MG63 (cell line): ENCODE data around the gene NKAIN2. TPM values are rescaled to one million over a fixed set of nuclear protein-coding genes. Genes with fewer than 3 reads are reported as not detected.
"Not testable (repeated sequence)": the region's sequence is repeated elsewhere in the genome, so short reads cannot be mapped to it uniquely, and the experiment has no call there.

ENCODE experiments used
- DNase-seq: peaks from one replicate; pipeline ENCODE4 v3.0.0-alpha.2; 2020
- H3K27me3 ChIP-seq: fragments of 250-450 bp; sonication (Bioruptor Pico); 2 replicates; pipeline ENCODE4 v1.5.1; 2020; ENCODE audit warnings: mild to moderate bottlenecking, moderate library complexity
- H3K36me3 ChIP-seq: fragments of 250-450 bp; sonication (Bioruptor Pico); 2 replicates; pipeline ENCODE4 v1.5.1; 2020; ENCODE audit warnings: mild to moderate bottlenecking, moderate library complexity
- H3K4me3 ChIP-seq: fragments of 250-450 bp; sonication (Bioruptor Pico); 2 replicates; pipeline ENCODE4 v1.5.1; 2020; ENCODE audit warnings: mild to moderate bottlenecking, moderate library complexity
- H3K9me3 ChIP-seq: fragments of 250-450 bp; sonication (Bioruptor Pico); 2 replicates; pipeline ENCODE4 v1.5.1; 2020; ENCODE audit warnings: mild to moderate bottlenecking, moderate library complexity
- total RNA-seq: library from RNA; depleted of rRNA; stranded (reverse); fragments of >200 nt; shearing (Covaris generic); gene quantifications from 2 replicates; pipeline ENCODE4 v1.2.3, GENCODE V29; 2014; ENCODE audit warnings: low replicate concordance

NKAIN2 gene
- total RNA-seq, 1 experiment from 2014 or later = not detected

DNA sequence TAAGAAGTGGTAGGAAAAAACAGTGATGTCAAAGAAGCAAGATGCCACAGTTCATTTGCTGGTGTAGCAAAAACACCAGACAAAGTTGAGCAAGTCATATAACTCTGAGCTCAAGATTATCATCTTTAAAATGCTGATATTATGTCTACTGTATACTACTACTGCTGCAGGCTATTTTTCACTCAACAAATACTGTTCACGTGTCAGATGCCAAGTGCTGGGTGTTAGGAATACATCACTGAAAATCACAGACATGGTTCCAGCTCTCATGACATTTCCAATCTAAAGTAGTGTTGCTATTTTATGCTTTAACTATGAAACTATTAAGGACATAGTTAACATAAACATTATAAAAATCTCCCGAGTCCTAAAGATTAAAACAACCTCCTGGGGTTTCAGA lies 163.0 kb downstream of the NKAIN2 start:
- Histone ChIP-seq H3K36me3 (no peaks in the 10 kb centered on the region), H3K27me3 (no peaks in the 10 kb centered on the region; the same call in 1 of the 2 replicates), H3K4me3 (no peak overlapping the region), H3K9me3 (no peaks in the 10 kb centered on the region)
- no peak for DNase-seq

DNA sequence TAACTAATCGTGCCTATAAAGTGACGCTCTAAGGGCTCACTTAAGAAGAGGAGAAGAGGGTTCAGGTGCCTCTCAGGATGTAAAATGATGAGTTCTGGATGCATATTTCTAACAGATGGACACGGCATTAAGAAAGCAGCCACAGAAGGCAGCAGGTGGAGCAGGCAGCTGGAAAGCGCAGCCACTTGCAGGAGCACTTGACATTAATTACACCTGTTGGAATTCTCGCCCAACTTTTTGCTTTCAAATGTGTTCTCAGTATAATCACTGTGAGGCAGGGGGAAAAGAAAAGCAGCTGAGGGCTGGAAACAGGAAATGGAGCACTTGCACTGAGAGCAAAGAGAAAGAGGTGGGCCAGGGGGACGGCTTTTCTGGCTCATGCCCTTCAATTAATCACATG lies 164.2 kb downstream of the NKAIN2 start:
- no peak overlapping the region for H3K4me3 ChIP-seq
- no peaks in the 10 kb centered on the region; the same call in 1 of the 2 replicates for H3K27me3 ChIP-seq
- no peak for DNase-seq
- H3K9me3 ChIP-seq = no peaks in the 10 kb centered on the region
- H3K36me3 ChIP-seq = no peaks in the 10 kb centered on the region

DNA sequence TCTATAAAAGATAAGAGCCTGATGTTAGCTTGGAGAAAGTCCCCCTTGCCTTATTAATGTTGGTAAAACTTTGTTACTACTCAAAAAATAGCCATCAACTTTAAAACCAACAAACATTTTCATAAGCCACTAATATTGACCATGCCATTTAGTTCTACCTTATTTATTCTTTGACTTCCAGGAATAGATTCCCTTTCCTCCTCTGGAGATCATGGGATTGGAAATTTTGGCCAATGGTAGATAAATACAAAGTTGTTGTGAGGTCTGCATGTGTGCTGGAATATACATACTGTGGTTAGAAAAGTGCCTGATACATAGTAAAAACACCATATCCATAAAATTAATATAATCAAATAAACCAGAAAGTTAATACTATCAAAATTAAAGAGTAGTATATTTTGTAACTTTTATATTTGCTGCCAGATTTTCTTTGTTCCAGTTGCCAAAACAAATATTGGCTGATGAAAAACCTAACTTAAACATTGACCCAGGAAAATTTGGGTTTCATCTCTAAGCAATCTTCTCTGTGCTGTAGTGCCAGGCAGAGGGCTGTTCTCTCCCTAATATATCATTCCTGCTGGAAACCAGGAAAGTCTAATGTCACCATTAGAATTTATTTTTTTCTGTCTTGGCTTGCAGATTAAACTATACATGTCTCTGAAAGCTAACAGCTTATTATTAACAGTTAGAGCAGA lies 169.1 kb downstream of the NKAIN2 start:
- no peaks in the 10 kb centered on the region for H3K36me3 ChIP-seq
- no peaks in the 10 kb centered on the region for H3K27me3 ChIP-seq
- no peak for DNase-seq
- no peaks in the 10 kb centered on the region for H3K9me3 ChIP-seq
- H3K4me3 ChIP-seq = no peak overlapping the region

DNA sequence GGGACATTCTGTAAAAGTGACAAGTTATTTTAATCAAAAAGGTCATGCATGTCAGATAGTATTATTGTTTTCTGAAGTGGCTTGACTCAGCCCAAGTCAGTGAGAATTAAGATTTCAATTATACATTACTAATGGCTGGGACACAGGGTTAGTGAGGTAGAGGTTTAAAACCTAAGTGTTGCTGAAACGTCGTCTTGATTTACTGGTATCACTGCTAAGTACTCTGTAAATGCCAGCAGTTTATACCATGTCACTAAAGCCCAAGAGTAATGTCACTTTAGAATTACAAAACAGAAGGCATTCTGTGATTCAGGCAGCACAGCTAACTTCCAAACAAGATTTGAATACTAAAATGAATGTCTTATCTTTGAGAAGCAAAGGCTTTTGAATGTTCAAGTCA lies 176.6 kb downstream of the NKAIN2 start:
- no peaks in the 10 kb centered on the region for H3K9me3 ChIP-seq
- DNase-seq = no peak
- no peaks in the 10 kb centered on the region for H3K27me3 ChIP-seq
- no peaks in the 10 kb centered on the region for H3K36me3 ChIP-seq
- no peak overlapping the region for H3K4me3 ChIP-seq

DNA sequence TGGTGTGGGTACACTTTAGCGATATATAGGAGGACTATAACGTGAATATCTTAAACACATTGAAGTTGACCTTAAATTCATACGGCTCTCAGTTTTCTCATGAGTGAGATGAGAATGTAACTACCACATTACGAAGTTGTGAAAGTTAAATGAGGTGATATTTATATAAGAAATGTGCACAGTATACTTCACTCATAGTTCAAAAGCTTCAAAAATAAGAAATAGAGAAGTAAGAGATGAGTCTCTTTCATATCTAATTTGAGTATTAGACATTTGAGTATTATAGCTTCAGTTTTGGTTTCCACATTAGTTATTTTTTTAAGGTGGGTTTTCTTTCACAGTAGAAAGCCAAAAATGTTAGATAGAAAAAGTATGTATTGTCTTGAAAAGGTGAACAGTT lies 183.3 kb downstream of the NKAIN2 start:
- H3K4me3 ChIP-seq = no peak overlapping the region
- DNase-seq = no peak
- no peaks in the 10 kb centered on the region for H3K9me3 ChIP-seq
- H3K36me3 ChIP-seq = no peaks in the 10 kb centered on the region
- H3K27me3 ChIP-seq = no peaks in the 10 kb centered on the region

DNA sequence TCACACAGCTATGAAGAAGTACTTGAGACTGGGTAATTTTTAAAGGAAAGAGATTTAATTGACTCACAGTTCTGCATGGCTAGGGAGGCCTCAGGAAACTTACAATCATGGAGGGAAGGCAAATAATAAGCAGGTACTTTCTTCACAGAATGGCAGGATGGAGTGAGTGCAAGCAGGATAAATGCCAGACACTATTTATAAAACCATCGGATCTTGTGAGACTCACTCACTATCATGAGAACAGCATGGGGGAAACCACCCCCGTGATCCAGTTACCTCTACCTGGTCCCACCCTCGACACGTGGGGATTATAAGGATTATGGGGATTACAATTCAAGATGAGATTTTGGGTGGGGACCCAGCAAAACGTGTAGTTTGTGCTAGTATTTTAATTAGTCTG lies 186.3 kb downstream of the NKAIN2 start:
- H3K4me3 ChIP-seq, H3K9me3 ChIP-seq, H3K36me3 ChIP-seq, H3K27me3 ChIP-seq, DNase-seq: not testable (repeated sequence)

DNA sequence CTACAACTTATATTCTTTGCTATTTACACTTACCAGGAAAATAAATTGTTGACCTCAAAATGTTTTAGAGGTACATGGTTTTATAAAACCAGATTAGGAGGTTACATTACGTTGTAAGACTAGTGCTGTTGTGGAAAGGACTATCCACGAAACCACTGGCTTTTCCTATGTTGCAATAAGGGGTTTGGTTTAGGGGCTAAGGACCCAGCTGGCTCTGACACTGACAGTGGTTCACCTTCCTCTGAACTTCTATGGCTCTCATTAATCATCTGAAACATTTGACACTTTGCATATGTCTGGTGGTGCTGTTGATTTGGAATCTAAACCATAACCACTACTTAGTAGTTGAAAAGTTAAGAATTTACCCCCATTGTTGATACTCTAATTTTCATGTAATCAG lies 186.7 kb downstream of the NKAIN2 start:
- no peaks in the 10 kb centered on the region for H3K36me3 ChIP-seq
- no peak overlapping the region for H3K4me3 ChIP-seq
- no peaks in the 10 kb centered on the region for H3K27me3 ChIP-seq
- H3K9me3 ChIP-seq = no peaks in the 10 kb centered on the region
- no peak for DNase-seq

DNA sequence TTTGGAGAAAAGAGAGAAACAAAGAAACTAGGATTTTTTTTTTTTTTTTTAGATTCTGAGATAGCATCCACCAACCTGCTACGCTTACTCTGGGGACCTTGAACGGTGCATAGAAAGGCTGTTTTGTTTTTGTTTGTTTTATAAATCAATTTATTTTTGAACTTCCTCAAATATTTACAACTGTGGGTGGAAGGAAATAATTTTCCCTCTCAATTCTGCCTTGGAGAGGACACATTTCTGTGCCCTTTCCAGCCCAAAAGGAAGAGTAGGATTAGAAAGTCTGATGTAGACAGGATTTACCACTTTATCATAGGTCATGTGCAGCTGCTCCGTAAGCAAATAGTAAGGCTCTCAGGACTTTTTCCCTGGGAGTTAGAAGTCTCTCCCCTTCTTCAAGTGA lies 190.5 kb downstream of the NKAIN2 start:
- Histone ChIP-seq H3K4me3 (no peak overlapping the region), H3K9me3 (no peaks in the 10 kb centered on the region), H3K36me3 (no peaks in the 10 kb centered on the region), H3K27me3 (no peaks in the 10 kb centered on the region)
- DNase-seq = no peak

DNA sequence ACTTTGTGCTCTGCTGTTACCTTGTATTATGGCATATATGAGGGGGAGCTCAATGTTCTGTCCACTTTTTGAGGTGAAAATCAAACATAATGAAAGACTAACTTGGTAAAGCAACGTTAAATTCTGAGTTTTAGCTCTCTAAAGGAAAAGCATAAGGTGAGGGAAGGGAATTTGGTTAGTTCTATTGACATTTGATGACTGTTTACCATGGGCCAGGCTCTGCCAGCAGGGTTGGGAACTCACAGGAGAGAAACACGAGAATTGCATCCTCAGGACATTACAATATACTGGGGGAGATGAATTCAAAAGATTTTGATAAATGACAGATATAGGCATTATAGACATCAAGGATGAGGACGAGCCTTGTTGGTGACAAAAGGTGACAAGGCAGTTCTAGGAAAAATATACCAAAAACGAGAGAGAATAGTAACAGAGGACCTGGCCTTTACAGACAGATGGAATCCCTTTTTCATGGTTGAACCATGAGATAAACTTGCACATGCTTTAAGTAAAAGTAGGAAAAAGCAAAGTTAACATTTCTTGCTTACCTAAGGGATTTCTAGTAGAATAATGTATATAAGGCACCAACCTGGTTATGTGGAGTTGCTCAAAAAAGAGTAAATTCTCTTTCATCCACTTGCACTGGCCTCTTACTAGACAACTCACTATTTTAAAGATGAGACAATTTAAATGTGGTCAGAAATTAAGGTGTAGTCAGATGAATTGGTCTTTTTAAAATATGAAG lies 191.4 kb downstream of the NKAIN2 start:
- H3K9me3 ChIP-seq = no peaks in the 10 kb centered on the region
- DNase-seq = no peak
- no peaks in the 10 kb centered on the region for H3K27me3 ChIP-seq
- H3K4me3 ChIP-seq = no peak overlapping the region
- no peaks in the 10 kb centered on the region for H3K36me3 ChIP-seq

DNA sequence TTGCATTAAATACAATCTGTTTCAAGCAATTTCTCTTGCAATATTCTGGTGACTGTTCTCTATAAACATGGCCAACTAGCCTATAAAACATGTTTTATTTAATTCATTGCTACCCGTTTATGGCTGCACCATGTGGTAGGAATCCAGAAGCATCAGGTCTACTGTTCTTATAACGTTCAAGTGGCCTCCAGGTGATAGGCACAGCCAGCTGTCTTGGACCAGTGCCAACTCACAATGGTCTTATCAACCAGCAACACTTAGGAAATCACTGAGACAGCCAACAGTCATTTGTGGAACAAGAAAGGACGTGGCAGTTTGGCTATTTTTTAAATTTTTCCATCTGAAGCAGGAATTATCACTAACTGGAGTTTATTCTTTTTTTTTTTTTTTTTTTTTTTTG lies 193.6 kb downstream of the NKAIN2 start:
- Histone ChIP-seq H3K36me3 (no peaks in the 10 kb centered on the region), H3K4me3 (no peak overlapping the region), H3K9me3 (no peaks in the 10 kb centered on the region), H3K27me3 (no peaks in the 10 kb centered on the region)
- no peak for DNase-seq

DNA sequence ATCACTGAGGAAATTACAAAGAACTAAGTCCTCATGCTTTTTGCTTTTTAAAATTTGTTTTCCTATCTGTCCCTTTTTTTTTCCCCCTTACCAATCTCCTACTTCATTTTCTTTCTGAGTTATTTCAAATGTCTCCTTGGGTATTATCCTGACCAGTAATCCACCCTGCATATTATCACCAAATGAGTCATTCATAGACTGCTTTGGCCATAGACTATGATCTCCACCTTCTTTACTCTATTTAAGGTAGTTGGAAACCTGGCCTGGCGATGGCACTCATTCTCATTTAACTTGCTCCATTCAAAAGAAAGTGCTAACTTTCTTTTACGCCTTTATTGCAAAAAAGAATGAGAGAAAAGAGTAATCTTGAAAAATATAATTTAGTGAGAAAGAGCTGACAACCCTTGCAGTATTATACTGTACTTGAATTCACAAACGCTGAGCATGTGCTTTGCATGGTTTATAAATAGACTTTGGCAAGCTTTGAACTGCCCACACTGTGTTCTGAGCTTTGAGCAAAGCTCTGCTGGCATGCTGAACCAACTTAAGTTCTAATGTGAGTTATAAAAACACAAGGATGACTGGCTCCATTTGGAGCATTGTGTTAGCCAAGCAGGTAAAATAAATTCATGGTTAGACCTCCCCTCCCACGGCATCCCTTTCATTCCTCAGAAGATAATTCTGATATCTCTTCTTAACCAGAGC lies 198.9 kb downstream of the NKAIN2 start:
- no peak overlapping the region for H3K4me3 ChIP-seq
- H3K9me3 ChIP-seq = no peaks in the 10 kb centered on the region
- H3K27me3 ChIP-seq = no peaks in the 10 kb centered on the region
- DNase-seq = no peak
- H3K36me3 ChIP-seq = no peaks in the 10 kb centered on the region

DNA sequence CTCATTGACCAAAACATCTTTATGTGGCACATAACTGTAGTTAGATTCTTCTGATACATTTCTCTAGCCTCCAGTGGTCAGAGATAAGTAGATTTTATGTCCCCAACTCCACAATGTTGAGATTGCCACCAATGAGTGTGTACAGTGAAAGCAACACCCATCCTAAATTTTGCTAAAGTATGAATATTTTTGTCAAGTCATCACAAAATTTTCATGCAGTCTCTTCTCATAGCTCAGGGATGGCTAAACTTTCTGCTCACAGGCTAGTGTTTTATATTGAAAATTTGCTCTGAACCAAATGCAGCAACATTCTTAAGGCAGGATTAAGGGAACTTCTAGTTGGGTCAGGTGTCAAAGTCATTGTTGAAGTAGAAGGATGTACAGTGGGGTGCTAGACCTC lies 203.6 kb downstream of the NKAIN2 start:
- H3K36me3 ChIP-seq = no peaks in the 10 kb centered on the region
- no peaks in the 10 kb centered on the region for H3K9me3 ChIP-seq
- no peak overlapping the region for H3K4me3 ChIP-seq
- no peak for DNase-seq
- H3K27me3 ChIP-seq = no peaks in the 10 kb centered on the region

DNA sequence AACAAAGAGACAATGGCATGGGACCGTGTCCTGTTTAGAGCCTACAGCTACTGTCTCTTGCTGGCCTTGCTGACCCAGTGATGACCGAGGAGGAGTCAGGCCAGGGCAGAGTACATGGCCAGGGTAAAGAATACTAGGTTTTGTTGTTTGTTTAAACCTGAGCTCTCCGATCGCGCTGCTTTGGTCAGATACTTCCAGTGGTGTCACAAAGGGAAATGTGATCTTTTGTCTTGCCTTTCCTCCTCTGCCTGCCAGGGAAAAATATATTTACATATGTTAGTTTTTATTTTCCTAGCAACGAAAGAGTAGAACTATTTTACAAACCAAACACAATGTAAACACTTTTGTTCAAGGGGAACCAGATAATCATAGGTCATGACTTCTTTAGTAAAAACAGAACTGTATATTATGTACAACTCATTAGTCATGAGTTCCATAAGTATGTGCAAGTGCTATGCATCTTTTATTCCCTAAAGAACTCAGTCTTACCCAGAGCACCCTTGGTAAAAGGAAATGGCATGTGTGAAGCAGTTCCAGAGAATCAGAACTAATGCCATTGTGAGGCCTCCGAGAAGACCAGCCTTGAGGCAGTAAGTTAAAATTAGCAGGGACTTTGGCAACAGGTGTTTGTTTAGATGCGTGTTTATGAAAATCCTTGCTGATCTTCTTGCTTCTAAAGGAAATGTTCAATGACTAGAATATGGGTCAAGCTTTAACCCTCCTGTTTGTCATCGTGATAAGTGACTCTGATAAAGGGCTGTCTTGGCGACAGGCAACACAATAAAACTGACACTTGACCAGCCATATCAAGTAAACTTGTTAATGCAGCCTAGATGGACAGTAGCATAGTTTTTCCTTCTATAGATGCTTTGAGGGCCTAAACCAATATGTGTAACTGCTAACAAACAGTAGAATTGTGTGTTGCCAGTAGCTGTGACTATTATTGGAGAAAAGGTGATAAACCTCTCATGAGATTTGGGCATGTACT lies 204.6 kb downstream of the NKAIN2 start:
- no peaks in the 10 kb centered on the region for H3K27me3 ChIP-seq
- H3K36me3 ChIP-seq = no peaks in the 10 kb centered on the region
- H3K4me3 ChIP-seq = no peak overlapping the region
- no peaks in the 10 kb centered on the region for H3K9me3 ChIP-seq
- no peak for DNase-seq

DNA sequence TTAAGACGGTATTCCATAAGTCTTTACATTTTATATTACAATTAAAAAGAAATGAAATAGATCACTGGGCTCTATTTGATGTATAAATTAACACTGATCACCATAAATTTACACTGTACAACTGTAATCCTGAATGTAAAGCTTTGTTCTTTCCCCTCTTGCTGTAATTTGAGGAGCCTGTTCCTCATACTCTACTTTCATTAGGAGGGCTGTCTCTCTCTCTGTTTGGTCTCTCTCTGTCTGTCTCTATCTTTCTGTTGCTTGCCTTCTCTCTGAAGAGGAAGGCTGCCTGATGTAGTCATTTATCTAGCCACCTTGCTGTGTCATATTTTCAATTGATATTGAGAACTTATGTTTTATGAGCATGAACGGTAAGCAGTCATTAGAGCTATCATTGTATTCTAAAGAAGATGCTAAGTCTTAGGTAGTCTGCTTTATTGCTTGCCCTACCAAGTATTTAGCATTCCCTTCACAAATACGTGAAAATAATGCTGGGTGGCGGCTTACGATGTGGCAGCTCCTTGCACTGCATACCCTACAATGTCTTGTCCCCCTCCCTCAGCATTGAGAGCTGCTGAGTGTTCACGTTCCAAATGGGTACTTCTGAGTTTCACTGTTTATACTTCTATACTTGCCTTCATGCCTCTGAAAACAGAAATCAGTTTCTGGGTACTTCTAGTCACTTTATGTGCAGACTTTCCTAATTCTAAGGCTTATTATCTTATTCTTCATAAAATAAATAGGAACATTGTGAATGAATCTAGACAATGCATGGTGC lies 205.5 kb downstream of the NKAIN2 start:
- no peaks in the 10 kb centered on the region for H3K27me3 ChIP-seq
- H3K4me3 ChIP-seq = no peak overlapping the region
- H3K9me3 ChIP-seq = no peaks in the 10 kb centered on the region
- DNase-seq = no peak
- H3K36me3 ChIP-seq = no peaks in the 10 kb centered on the region

DNA sequence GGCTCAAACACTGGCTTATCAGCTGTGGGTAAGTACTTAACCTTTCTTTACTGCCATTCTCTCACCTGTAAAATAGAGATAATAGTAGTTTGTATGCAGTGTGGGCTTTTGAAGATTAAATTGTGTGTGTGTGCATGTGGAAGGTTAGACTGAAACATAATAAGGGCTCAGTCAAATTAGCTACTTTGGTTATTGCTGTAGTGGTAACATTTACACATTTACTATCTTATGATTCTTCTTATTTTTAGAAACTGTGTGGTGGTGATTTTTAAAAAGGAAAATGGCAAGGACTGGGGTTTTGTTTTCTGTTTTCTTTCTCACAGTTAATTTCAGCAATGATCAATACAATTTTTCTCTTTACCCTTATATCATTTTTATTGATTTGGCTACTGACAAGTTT lies 206.9 kb downstream of the NKAIN2 start:
- Histone ChIP-seq H3K27me3 (no peaks in the 10 kb centered on the region), H3K4me3 (no peak overlapping the region), H3K9me3 (no peaks in the 10 kb centered on the region), H3K36me3 (no peaks in the 10 kb centered on the region)
- DNase-seq = no peak

DNA sequence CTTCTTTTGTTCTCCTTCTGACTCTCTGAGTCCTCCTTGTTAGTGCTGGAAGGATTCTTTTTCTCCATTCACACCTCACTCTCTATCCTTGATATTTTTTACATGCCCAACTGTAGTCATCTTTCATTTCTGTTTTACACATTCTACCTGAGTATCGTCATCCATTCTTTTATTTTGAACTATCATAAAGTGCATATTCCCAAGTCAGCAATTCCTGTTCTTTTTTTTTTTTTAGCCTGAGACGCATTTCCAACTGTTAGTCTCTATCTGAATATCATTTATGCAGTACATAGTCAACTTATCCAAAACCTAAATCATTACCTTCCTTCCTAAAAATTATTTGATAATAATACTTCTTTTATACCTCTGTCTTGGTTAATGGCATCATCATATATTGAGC lies 207.5 kb downstream of the NKAIN2 start:
- DNase-seq = no peak
- Histone ChIP-seq H3K27me3 (no peaks in the 10 kb centered on the region), H3K4me3 (no peak overlapping the region), H3K36me3 (no peaks in the 10 kb centered on the region), H3K9me3 (no peaks in the 10 kb centered on the region)
